Measurements from ENCODE around the gene STC2.

The STC2 gene

DNA sequence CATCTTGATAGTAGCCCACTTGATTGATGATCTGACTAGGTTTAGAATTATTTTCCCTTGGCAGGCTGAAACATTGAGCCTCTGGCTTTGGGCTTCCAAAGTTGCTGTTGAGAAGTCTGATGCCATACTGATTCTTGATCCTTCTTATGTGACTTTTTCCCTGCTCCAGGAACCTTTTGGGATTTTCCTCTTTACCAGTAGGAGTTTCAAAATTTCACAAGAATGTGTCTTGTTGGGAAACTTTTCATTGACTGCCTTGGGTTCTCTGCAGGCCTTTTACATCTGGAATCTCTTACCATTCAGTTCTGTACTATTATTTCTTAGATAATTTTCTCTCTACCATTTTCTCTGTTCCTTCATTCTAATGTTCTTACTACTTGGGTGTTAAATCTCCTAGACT is 20.0 kb downstream of the STC2 start:
- no peak for TF ChIP-seq CTCF (IDR thresholded peaks at IDR 0.05)

- TF ChIP-seq CTCF (IDR thresholded peaks at IDR 0.05): no peak
These were observed 20.5 kb downstream of the STC2 start for GRCh38 chr5:173307695-173308094.

GRCh38 chr5:173306695-173307094 is 21.5 kb downstream of the STC2 start:
- TF ChIP-seq CTCF (IDR thresholded peaks at IDR 0.05): no peak

- TF ChIP-seq CTCF (IDR thresholded peaks at IDR 0.05): no peak
These were observed 23.6 kb downstream of the STC2 start for GRCh38 chr5:173304591-173304988.

- TF ChIP-seq CTCF (IDR thresholded peaks at IDR 0.05): no peak
These were observed 24.2 kb downstream of the STC2 start for GRCh38 chr5:173303878-173304590.

DNA sequence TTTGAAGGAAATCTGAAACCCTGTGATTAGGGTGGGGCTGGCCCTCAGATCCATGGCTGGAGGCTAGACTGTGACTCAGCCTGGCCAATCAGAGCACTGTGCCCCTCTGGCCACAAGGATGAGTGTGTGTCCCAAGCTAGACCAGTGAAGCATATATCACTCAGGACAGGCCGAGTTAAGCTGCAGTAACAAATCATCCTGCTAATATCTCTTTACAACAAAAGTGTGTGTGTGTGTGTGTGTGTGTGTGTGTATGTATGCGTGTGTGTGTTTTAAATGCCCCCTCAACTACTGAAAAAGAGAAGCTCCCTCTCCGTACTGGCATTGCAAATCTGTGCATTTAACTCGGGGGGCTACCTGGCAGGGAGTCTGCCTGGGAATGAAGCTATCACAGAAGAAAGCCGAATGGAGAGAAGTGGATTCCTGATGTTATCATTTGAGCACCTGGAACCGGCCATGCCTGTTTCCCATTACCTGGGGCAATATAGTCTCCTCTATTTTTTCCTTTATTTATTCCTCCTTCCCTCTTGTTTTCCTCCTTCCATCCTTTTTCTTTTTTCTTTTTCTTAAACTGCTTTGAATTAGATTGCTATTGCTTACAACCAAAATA is 25.6 kb downstream of the STC2 start:
- TF ChIP-seq CTCF (IDR thresholded peaks at IDR 0.05): no peak

DNA sequence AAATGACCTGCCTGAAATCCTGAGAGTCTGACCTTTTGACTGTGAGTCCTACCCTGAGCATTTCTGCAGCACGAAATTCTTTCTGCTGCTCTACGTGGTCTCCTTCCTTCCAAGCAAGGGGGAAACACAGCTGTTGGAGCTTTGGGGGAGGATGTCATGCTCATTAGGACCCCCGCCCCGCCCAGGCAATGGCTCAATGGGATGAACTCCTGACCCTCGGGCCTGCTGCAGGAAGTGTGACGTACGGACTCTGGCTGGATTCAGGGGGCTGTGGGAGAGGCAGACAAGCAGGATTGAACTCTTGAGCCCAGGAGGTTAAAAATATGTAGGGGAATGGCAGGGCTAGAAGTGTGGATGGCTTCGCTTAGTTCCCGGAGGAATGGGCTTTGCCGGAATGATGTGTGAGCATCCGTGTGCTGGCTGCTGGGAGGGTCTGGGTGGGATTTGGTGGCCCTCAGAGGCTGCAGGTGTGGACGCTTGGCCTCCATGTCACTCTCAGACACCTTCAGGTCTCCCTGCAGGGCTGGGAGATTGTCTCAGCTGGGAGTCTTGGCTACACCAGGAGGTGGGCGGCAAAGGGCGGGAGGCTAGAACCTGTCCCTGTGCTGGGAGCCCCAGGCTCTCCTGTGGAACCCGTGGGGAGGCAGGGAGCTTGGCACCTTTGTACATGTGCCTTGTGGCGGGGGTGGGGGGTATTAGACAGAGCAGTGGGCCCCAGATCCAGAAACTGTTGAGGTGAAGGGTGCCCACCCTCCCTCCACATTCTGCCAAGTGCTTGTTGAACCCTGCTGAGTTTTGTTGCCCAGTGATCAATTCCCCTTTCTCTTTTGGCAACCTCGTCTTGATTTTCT is 26.3 kb downstream of the STC2 start:
- TF ChIP-seq CTCF (IDR thresholded peaks at IDR 0.05): no peak

All from LNCAP (cell line).